A549 treated with Hydrocortisone at 1 μM for 4 hours (cell line): ENCODE results near the gene DLL4. TPM values are rescaled to one million over a fixed set of nuclear protein-coding genes. Genes with fewer than 3 reads are reported as not detected.

Experiments used
- total RNA-seq: library from RNA; stranded (reverse); fragments of 200-300 nt; extraction: Qiagen RNA extraction; gene quantifications from 5 replicates; pipeline ENCODE4 v1.2.3, GENCODE V29; 2022

Gene DLL4
- 1.8 to 2.4 TPM (median 2.1 TPM) in 5 replicates for total RNA-seq

DNA sequence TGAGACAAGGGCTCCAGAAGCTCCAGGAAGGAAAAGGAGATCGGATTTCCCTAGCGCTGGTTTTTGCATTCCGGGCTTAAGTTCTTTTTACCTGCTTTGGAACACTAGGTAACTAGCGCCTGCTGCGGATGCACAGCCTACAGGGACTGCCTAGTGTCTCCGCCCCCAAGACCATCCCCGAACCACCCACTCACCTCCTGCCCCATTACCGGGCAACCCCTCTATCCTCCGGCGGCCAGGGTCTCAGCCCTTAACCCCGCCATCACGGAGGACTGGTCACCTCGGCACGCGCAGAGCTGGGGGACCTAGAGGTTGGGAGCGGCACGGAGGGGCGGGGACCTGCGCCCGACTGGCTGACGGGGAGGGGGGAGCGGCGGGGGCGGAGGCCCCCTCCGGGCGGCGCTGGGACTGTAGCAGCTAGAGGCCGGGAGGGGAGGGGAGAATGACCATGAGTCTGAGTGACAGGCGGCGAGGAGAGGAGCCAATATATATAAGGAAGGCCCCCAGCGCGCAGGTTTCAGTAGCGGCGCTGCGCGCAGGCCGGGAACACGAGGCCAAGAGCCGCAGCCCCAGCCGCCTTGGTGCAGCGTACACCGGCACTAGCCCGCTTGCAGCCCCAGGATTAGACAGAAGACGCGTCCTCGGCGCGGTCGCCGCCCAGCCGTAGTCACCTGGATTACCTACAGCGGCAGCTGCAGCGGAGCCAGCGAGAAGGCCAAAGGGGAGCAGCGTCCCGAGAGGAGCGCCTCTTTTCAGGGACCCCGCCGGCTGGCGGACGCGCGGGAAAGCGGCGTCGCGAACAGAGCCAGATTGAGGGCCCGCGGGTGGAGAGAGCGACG, at the start of gene DLL4:
Gene DLL4, plus strand, starts transcription at position 520 of the 839 bp plus-strand sequence. CDS start 329 bp downstream, outside the sequence.

DNA sequence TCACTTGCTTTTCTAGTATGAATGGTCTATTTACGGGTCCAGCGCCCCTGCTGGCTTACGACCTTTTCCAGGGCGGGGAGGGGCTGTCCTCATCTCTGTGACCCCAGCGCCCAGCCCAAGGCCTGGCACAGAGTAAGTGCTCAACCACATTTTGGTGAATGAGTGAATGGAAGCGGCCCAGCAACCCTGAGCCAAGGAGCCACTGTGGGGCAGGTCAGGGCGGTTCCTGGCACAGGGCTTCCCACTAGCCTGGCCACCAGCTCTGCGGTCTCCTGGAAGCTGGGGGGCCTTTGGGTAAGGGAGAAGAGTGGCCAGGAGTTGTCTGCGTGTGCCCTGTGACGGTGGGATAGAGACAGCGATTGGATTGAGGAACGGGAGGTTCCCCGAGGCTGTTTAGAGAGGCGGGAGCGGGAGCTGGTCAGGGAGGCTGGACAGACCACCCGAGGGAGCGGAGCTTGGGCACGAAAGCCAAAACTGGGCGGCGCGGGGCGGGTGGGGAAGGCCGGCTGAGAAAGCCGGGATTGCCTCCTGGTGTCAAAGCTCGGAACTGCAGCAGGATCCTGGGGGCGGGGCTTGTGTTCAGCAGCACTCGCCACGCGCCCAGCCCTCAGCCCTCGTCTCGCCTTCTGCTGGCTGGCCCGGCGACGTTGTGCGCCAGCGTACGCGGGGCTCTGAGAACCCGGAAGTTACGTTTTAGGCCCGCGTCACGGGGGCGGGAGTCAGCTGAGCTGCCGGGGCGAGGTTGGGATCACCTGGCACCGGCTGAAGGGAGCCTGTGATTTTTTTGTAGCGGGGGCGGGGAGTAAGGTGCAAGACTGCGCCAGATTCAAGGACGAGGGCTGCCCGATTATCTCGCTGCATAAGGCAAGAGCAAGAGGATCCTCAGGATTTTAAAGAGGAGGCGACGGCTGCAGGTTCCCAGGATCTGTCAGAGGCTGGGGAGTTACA, 35.1 kb upstream of the DLL4 start, which contains the start of gene VPS18:
Gene VPS18, plus strand, starts transcription at position 718 of the 948 bp plus-strand sequence. CDS start 319 bp downstream, outside the sequence.

DNA sequence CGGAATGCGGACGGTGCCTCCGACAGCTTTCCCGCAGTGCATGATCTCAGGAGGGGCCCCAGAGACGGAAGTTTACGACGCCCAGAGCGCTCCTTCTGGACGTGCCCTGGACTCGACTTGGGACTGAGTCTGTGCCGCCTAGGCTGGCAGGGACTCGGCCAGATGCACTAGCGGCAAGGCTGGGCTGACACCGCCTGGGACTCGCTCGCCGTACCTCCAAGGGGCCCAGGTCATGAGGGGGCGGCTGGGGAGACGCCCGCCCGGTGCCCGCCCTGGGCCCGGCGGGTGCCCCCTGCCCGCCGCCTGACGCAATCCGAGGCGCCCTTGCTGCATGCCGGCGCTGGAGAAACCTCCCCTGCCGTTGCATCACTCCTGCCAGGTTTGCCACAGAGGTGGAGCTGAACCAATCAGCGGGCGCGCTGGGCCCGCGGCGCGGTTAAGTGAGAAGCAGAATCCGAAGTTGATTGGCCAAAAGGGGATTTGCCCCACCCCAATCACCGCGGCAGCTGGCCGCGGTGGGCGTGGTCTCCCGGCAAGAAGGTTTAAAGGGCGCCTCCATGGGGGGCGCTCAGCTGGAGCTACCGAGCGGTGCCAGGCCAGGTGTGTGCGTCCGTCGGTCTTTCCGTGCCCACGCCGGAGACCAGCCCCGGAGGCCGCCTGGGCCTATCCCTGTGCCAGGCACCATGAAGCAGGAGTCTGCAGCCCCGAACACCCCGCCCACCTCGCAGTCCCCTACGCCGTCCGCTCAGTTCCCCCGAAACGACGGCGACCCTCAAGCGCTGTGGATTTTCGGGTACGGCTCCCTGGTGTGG, 24.0 kb downstream of the DLL4 start, which contains the start of gene CHAC1:
Gene CHAC1, plus strand, starts transcription at position 571 of the 812 bp plus-strand sequence. Its CDS starts 113 bp downstream, at position 684.

Other genes with a start within 250 kb of the DLL4 start
- gene RAD51, start 234.2 kb upstream of the DLL4 start, total RNA-seq: 17.6 to 20.1 TPM (median 18.0 TPM) in 5 replicates
- gene RMDN3, start 174.1 kb upstream of the DLL4 start, total RNA-seq: 21.4 to 26.1 TPM (median 22.6 TPM) in 5 replicates
- gene GCHFR, start 165.3 kb upstream of the DLL4 start, total RNA-seq: 6.3 to 8.6 TPM (median 7.9 TPM) in 5 replicates
- gene C15orf62, start 159.4 kb upstream of the DLL4 start, total RNA-seq: 0.06 to 0.13 TPM (median 0.10 TPM) in 3 of 5 replicates, not detected in the others
- 14.8 to 17.6 TPM (median 17.2 TPM) in 5 replicates for gene ZFYVE19, start 122.3 kb upstream of the DLL4 start, total RNA-seq
- gene DNAJC17, start 121.9 kb upstream of the DLL4 start, total RNA-seq: 21.2 to 25.9 TPM (median 24.3 TPM) in 5 replicates
- 0.17 to 0.32 TPM in 2 of 5 replicates, not detected in the others for gene PPP1R14D, start 100.6 kb upstream of the DLL4 start, total RNA-seq
- 0.62 to 0.90 TPM (median 0.81 TPM) in 5 replicates for gene SPINT1, start 85.3 kb upstream of the DLL4 start, total RNA-seq
- gene RHOV, start 55.1 kb upstream of the DLL4 start, total RNA-seq: 3.7 to 4.8 TPM (median 4.6 TPM) in 5 replicates
- gene VPS18, start 34.9 kb upstream of the DLL4 start, total RNA-seq: 20.7 to 24.0 TPM (median 22.8 TPM) in 5 replicates
- gene CHAC1, start 24.1 kb downstream of the DLL4 start, total RNA-seq: 5.9 to 14.3 TPM (median 8.6 TPM) in 5 replicates
- gene INO80, start 186.9 kb downstream of the DLL4 start, total RNA-seq: 12.2 to 15.6 TPM (median 13.1 TPM) in 5 replicates